Activated B cell treated with CpG ODN at 0.5 μM for 24 hours (primary cell): ENCODE measurements around the gene SARNP. TPM values are rescaled to one million over a fixed set of nuclear protein-coding genes. Genes with fewer than 3 reads are reported as not detected.
A peak's percentile ranks its signal among the peaks of the same experiment; 100 is the strongest.
"Not testable (repeated sequence)": the region's sequence is repeated elsewhere in the genome, so short reads cannot be mapped to it uniquely, and the experiment has no call there.

Source experiments
- ATAC-seq: fragments of 200-7000 bp; cut with Tn5 transposase; one replicate; pipeline ENCODE4 v1.10.0; 2021; ENCODE audit warnings: low read depth, mild to moderate bottlenecking, moderate library complexity
- CTCF ChIA-PET: fragments of 350-600 bp; sonication (Branson Sonifier 250); formaldehyde crosslinking; loops from one replicate; lab custom pipeline; 2021; ENCODE audit warnings: antibody characterized with exemption; lab: Charles Lee
- POLR2A ChIA-PET: fragments of 350-600 bp; sonication (Branson Sonifier 250); formaldehyde crosslinking; loops from one replicate; lab custom pipeline; 2021; ENCODE audit warnings: antibody characterized with exemption; lab: Charles Lee
- DNase-seq: peaks from one replicate; pipeline ENCODE4 v3.0.0; 2022
- H3K27ac Mint-ChIP-seq: one replicate; pipeline ENCODE4 v1.8.0; 2020; ENCODE audit warnings: mixed read lengths
- H3K27me3 Mint-ChIP-seq: one replicate; pipeline ENCODE4 v1.8.0; 2021; ENCODE audit warnings: mixed read lengths
- H3K36me3 Mint-ChIP-seq: one replicate; pipeline ENCODE4 v1.8.0; 2021; ENCODE audit warnings: low read depth, mixed read lengths
- H3K4me1 Mint-ChIP-seq: one replicate; pipeline ENCODE4 v1.8.0; 2021; ENCODE audit warnings: mixed read lengths
- H3K4me3 Mint-ChIP-seq: one replicate; pipeline ENCODE4 v1.8.0; 2020; ENCODE audit warnings: mild to moderate bottlenecking, mixed read lengths
- H3K9me3 Mint-ChIP-seq: one replicate; pipeline ENCODE4 v1.8.0; 2020; ENCODE audit warnings: mixed read lengths
- intact Hi-C: fragments of 100-400 bp; cut with micrococcal nuclease; formaldehyde crosslinking; loops from one replicate; pipeline ENCODE4 v1.15.1; 2024
- total RNA-seq: library from RNA; stranded (reverse); gene quantifications from 2 replicates; pipeline ENCODE4 v1.2.3, GENCODE V29; 2022
- TF ChIP-seq, protein P1 (sequence below): fragments of 200-600 bp; IDR thresholded peaks from one replicate; pipeline ENCODE4 v1.8.0; 2022; ENCODE audit warnings: antibody characterized with exemption, mild to moderate bottlenecking

SARNP gene
- total RNA-seq, 1 donor from 2014 or later: 53.6 TPM

DNA sequence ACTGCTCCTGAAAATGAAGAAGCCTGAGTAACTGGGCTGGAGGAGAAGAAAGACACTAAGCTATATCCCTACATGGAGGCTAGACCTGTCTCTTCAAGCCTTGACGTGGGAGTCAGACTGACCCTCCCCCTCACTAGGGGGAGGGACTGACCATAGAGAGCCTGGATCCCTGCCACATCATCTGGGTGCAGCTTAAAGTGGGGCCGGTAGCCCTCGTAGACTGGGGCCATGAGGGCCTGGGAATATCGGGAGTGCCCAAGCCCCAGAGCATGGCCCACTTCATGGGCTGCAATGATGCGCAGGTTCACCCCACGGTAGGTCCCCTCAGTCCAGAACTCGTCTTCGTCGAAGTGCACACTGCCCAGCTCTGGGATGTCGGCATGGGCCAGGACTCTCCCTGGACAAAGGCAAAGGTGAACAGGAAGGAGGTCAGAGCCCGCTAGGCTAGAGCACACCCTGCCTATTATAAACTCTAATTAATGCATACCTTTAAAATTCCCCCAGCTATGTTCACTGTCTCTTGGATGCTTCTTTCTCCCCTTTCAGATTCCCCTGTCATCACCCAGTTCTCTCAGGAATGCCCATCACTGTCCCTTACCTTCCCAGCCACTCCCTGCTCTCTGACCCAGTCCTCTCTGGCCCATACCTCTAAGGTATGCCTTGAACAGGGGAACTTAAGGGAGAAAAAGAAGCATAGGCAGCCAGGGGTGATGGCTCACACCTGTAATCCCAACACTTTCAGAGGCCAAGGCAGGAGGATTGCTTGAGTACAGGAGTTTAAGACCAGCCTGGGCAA lies 22.0 kb upstream of the SARNP start:
- H3K4me1 Mint-ChIP-seq: no peaks in the 10 kb centered on the region
- no peak overlapping the region for H3K27ac Mint-ChIP-seq
- CTCF ChIA-PET: no interaction called here
- H3K4me3 Mint-ChIP-seq: no peak overlapping the region
- DNase-seq: no peak
- no peak for ATAC-seq
- no peaks in the 10 kb centered on the region for H3K36me3 Mint-ChIP-seq
- intact Hi-C loops: no loop called here
- peaks cover 7% of the 10 kb centered on the region for H3K27me3 Mint-ChIP-seq
- TF ChIP-seq, protein P1, sequence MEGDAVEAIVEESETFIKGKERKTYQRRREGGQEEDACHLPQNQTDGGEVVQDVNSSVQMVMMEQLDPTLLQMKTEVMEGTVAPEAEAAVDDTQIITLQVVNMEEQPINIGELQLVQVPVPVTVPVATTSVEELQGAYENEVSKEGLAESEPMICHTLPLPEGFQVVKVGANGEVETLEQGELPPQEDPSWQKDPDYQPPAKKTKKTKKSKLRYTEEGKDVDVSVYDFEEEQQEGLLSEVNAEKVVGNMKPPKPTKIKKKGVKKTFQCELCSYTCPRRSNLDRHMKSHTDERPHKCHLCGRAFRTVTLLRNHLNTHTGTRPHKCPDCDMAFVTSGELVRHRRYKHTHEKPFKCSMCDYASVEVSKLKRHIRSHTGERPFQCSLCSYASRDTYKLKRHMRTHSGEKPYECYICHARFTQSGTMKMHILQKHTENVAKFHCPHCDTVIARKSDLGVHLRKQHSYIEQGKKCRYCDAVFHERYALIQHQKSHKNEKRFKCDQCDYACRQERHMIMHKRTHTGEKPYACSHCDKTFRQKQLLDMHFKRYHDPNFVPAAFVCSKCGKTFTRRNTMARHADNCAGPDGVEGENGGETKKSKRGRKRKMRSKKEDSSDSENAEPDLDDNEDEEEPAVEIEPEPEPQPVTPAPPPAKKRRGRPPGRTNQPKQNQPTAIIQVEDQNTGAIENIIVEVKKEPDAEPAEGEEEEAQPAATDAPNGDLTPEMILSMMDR: no peak
- no peaks in the 10 kb centered on the region for H3K9me3 Mint-ChIP-seq
- POLR2A ChIA-PET: no interaction called here

DNA sequence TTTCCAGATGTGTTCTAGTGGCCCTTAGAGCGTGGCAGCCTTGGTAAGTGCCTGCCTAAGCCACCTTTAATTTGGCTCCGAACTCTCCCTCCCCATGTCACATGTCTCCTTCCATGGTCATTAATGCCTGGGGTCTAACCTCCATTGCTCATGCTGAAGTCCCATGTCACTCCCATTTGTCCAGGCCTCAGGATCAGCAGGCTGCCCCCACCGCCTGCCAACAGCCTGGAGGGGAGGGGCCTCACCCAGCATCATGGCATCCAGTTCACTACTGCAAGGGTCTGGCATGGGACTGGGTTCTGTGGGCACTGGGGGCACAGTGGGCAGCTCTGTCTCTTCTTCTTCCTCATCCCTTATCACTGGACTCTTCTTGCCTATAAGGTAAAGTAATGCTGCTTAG lies 20.8 kb upstream of the SARNP start:
- POLR2A ChIA-PET: no interaction called here
- Mint-ChIP-seq H3K9me3 (no peaks in the 10 kb centered on the region), H3K27ac (no peak overlapping the region), H3K4me1 (no peaks in the 10 kb centered on the region), H3K4me3 (no peak overlapping the region), H3K36me3 (no peaks in the 10 kb centered on the region), H3K27me3 (peaks cover 7% of the 10 kb centered on the region)
- TF ChIP-seq, protein P1: no peak
- CTCF ChIA-PET: no interaction called here
- ATAC-seq: no peak
- intact Hi-C loops: no loop called here
- no peak for DNase-seq

DNA sequence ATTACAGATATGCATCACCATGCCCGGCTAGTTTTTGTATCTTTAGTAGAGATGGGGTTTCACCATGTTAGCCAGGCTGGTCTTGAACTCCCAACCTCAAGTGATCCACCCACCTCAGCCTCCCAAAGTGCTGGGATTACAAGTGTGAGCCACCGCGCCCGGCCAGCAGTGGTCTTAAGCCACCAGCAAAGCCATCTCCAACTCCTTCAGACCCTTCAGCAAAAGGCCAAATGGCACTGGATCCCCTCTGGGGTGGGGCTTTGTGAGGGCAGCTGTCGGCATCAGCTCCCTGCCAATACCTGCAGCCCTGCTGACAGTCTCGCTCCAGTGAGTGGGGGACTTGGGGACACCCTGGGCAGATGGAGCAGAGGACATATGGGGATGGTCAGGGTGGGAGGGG lies 16.9 kb upstream of the SARNP start:
- H3K9me3 Mint-ChIP-seq, H3K27me3 Mint-ChIP-seq, ATAC-seq, H3K4me3 Mint-ChIP-seq, H3K36me3 Mint-ChIP-seq, H3K27ac Mint-ChIP-seq, DNase-seq, CTCF ChIA-PET, intact Hi-C loops: not testable (repeated sequence)
- peaks cover 18% of the 10 kb centered on the region for H3K4me1 Mint-ChIP-seq
- POLR2A ChIA-PET: interaction anchor here (0.7 kb wide), 1 partner anchor 317 kb away, joined by 3 read pairs; no protein-coding TSS in a partner anchor

DNA sequence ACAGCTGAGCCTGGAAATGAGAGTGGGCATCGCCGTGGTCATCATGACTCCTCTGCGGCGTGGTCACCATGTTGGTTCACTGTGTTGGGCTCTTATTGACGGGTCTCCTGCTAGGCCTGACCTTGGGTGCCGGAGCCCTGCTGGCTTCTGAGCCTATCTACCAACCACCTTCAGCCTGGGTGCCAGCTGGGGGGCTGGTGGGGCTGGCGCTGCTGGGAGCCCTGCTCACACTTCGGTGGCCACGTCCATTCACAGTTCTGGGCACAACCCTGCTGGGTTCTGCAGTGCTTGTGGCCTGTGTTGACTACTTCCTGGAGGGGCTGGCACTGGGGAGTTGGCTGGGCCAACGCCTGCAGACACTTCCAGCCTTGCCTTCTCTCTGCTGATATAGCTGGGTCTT lies 15.5 kb upstream of the SARNP start:
- Mint-ChIP-seq H3K4me3 (no peak overlapping the region), H3K36me3 (peaks cover 14% of the 10 kb centered on the region), H3K4me1 (peaks cover 27% of the 10 kb centered on the region), H3K27ac (no peak overlapping the region), H3K27me3 (no peaks in the 10 kb centered on the region), H3K9me3 (no peaks in the 10 kb centered on the region)
- intact Hi-C loops: no loop called here
- DNase-seq (no peak), ATAC-seq (no peak)
- CTCF ChIA-PET: no interaction called here
- TF ChIP-seq, protein P1: no peak
- POLR2A ChIA-PET: no interaction called here

DNA sequence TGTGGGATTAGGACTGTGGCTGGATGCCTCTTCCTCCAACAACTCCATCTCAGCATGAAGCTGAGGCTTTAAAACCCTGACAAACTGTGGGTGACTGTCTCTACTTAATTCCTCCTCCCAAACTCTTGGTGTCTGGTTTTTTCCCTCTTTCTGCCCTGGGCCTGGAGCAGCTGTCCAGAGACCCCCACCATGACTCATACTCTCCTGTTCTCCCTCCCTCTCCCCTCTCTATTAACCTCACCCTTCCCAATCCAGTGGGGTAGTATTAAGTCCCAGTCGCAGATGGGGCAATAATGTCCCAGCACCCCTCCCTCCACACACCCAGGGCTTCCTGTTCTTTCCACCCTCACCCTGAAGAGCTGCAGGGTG lies 13.9 kb upstream of the SARNP start:
- peaks cover 21% of the 10 kb centered on the region for H3K36me3 Mint-ChIP-seq
- intact Hi-C loops: no loop called here
- peak overlapping the region; percentile 97 for H3K4me3 Mint-ChIP-seq
- CTCF ChIA-PET: interaction anchor here (1.3 kb wide), 1 partner anchor 109 kb away, joined by 4 read pairs; no protein-coding TSS in a partner anchor
- POLR2A ChIA-PET: interaction anchor here (1.3 to 3.1 kb wide), 4 partner anchors 14 to 111 kb away, joined by 3 to 166 read pairs (median 36); partner anchors contain the start of genes ORMDL2, PYM1 and SARNP
- H3K9me3 Mint-ChIP-seq: no peaks in the 10 kb centered on the region
- peaks cover 40% of the 10 kb centered on the region for H3K4me1 Mint-ChIP-seq
- no peak overlapping the region for H3K27ac Mint-ChIP-seq
- no peaks in the 10 kb centered on the region for H3K27me3 Mint-ChIP-seq
- TF ChIP-seq, protein P1: no peak
- ATAC-seq: no peak
- DNase-seq: no peak
